NCI-H526 (cell line): ENCODE data around the gene BTBD10.

ENCODE experiments used
- DNase-seq, 2 experiments: peaks; one replicate each; lab custom pipeline; 2025; lab: John Stamatoyannopoulos, UW

The BTBD10 gene

GRCh38 chr11:13462901-13463778 is at the start of gene BTBD10:
TSS of gene BTBD10 (minus strand) at chr11:13463222. CDS start at chr11:13445124, 18,098 bp downstream.
- DNase-seq = peak; percentile 93 to 99

GRCh38 chr11:13503393-13503792 is 40.4 kb upstream of the BTBD10 start:
- DNase-seq = no peak

GRCh38 chr11:13502492-13502891 is 39.5 kb upstream of the BTBD10 start:
- no peak for DNase-seq

- DNase-seq = no peak
Measured at GRCh38 chr11:13495929-13496328, 32.9 kb upstream of the BTBD10 start, which contains the start of gene PTH. TSS of gene PTH (minus strand) at chr11:13495997. CDS start at chr11:13492855, 3,142 bp downstream.

- no peak for DNase-seq
Measured at GRCh38 chr11:13494051-13494450, 31.0 kb upstream of the BTBD10 start.

GRCh38 chr11:13487661-13488030 is 24.6 kb upstream of the BTBD10 start:
- peak in 1 of 2 experiments; percentile 35 for DNase-seq

- DNase-seq = peak in 1 of 2 experiments; percentile 62
Measured at GRCh38 chr11:13486926-13487660, 24.1 kb upstream of the BTBD10 start.

- DNase-seq = peak; percentile 50 to 78
Measured at GRCh38 chr11:13480198-13480597, 17.2 kb upstream of the BTBD10 start.

- no peak for DNase-seq
Measured at GRCh38 chr11:13479688-13480087, 16.7 kb upstream of the BTBD10 start.

GRCh38 chr11:13475091-13475490 is 12.1 kb upstream of the BTBD10 start:
- DNase-seq = no peak

- no peak for DNase-seq
Measured at GRCh38 chr11:13473013-13473722, 10.1 kb upstream of the BTBD10 start.

- DNase-seq = no peak
Measured at GRCh38 chr11:13468750-13469149, 5.7 kb upstream of the BTBD10 start.

GRCh38 chr11:13465909-13466371 is 2.9 kb upstream of the BTBD10 start:
- peak; percentile 68 to 81 for DNase-seq

GRCh38 chr11:13463779-13464290 is 813 bp upstream of the BTBD10 start:
- no peak for DNase-seq

GRCh38 chr11:13462311-13462900 is 616 bp downstream of the BTBD10 start:
- peak; percentile 66 to 89 for DNase-seq

GRCh38 chr11:13461291-13461690 is 1.7 kb downstream of the BTBD10 start:
- no peak for DNase-seq

- no peak for DNase-seq
Measured at GRCh38 chr11:13450832-13451397, 12.1 kb downstream of the BTBD10 start.

GRCh38 chr11:13449522-13449921 is 13.5 kb downstream of the BTBD10 start:
- no peak for DNase-seq

GRCh38 chr11:13448876-13449275 is 14.1 kb downstream of the BTBD10 start:
- no peak for DNase-seq

GRCh38 chr11:13446444-13446843 is 16.6 kb downstream of the BTBD10 start:
- peak in 1 of 2 experiments; percentile 43 for DNase-seq

- DNase-seq = no peak
Measured at GRCh38 chr11:13445588-13445987, 17.4 kb downstream of the BTBD10 start.
